Ovary (tissue), 3 donors: ENCODE data around the gene FBXO42.

ENCODE experiments used
- EP300 ChIP-seq: sonication (generic); formaldehyde crosslinking; IDR thresholded peaks from one replicate; pipeline ENCODE4 v1.6.1; 2017; ENCODE audit warnings: antibody characterized with exemption
- POLR2A ChIP-seq: fragments of 450-650 bp; IDR thresholded peaks from one replicate; pipeline ENCODE4 v1.6.1; 2017; ENCODE audit warnings: antibody characterized with exemption, mild to moderate bottlenecking, moderate library complexity
- TF ChIP-seq, protein P1 (sequence below), 3 donors: fragments of 450-650 bp in 2 of 3; fragments of 200-600 bp in 1 of 3; IDR thresholded peaks; one replicate each; pipeline versions ENCODE4 v1.5.1 to v1.8.0; 2016 to 2022; ENCODE audit warnings: antibody characterized with exemption in 3 of 3, mild to moderate bottlenecking in 1 of 3
- donor health status: DM: no; HTN: no; CAD: no.

DNA sequence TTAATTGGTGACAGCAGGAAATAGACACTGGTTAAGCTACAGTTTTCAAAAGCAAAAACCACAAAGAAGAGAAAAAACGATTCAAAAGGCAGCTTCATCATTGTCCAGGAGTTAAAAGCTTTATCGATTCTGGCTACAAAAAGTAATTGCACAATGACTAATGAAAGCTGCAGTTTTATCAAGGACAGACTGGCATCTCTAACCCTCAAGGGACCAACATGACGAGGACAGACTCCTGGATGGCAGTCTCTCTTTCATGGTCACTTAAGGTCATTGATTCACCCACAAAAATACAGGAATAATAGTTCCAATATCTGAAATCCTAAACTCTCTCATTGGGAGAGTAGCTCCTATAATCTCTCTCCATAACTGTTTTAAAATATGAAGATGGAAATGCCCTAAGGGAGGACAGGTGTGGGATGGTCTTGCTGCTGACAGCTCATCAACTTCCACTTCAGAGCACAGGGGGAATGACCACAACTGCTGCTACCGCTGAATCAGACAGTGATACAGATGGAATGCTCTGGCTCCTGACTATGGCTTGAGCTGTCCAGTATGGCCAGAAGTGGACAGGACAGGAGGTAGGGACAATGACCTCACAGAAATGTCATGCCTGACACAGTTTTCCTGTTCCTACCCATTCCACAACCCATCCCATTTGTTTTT lies 97.9 kb downstream of the FBXO42 start:
- TF ChIP-seq, protein P1, sequence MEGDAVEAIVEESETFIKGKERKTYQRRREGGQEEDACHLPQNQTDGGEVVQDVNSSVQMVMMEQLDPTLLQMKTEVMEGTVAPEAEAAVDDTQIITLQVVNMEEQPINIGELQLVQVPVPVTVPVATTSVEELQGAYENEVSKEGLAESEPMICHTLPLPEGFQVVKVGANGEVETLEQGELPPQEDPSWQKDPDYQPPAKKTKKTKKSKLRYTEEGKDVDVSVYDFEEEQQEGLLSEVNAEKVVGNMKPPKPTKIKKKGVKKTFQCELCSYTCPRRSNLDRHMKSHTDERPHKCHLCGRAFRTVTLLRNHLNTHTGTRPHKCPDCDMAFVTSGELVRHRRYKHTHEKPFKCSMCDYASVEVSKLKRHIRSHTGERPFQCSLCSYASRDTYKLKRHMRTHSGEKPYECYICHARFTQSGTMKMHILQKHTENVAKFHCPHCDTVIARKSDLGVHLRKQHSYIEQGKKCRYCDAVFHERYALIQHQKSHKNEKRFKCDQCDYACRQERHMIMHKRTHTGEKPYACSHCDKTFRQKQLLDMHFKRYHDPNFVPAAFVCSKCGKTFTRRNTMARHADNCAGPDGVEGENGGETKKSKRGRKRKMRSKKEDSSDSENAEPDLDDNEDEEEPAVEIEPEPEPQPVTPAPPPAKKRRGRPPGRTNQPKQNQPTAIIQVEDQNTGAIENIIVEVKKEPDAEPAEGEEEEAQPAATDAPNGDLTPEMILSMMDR (IDR thresholded peaks at IDR 0.05), result no peak
- no peak for TF ChIP-seq POLR2A
- no peak for TF ChIP-seq EP300
